Measurements from ENCODE around the gene SEMA5A.

SEMA5A gene

DNA sequence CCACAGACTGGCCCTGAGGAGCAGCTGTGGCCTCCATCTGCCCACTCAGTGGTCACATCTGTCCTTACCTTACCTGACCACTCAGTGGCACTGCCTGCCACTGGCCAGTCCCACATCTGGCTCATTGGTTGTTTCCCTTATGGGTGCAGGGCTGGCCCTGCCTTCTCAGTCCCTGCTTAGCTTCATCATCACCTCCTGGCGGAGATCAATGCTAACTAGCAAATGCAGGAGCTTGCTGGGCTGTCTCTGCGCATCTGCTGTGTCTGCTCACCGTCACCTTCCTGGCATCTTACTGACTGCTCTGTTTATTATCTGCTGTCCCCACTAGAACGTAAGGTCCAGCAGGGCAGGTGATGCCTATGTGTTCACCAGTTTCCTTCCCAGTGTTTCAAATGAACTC, 356.9 kb downstream of the SEMA5A start:
- no peak for DNase-seq (ENCODE audit: low read depth in 3 of 3, low spot score in 1 of 3)

DNA sequence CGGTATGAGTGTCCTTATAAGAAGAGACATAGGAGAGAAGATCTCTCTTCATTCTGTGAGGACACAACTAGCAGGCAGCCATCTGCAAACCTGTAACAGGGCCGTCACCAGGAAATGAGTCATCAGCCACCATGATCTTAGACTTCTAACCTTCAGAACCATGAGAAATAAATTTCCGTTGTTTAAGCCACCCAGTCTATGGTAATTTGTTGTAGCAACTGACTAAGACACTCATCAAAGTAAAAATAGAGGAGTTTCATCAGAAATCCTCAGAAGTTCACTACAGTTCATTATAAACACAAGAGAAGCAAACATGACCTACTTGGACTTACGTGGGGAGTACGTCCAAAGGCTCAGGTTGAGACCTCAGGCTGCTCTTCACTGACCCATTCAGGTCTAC, 357.7 kb downstream of the SEMA5A start:
- DNase-seq (ENCODE audit: low read depth in 3 of 3, low spot score in 1 of 3) = no peak

DNA sequence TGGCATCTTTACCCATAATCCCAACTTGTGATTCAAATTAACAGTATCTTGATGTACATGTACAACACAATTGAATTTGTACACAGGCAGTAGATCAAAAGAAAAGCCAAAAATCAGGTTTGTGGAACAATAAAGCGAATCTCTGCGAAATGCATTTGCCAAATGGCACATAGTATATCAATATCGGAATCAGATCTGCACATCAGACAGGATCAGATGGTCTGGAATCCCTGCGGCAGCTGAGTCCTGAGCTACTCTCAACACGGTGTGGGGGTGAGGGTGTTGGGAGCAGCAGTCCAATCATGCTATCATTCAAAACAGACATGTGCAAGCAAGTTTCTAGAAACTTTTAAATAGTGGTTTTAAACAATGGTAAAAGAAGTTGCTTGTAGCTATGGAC, 358.3 kb downstream of the SEMA5A start:
- DNase-seq (ENCODE audit: low read depth in 3 of 3, low spot score in 1 of 3) = no peak

DNA sequence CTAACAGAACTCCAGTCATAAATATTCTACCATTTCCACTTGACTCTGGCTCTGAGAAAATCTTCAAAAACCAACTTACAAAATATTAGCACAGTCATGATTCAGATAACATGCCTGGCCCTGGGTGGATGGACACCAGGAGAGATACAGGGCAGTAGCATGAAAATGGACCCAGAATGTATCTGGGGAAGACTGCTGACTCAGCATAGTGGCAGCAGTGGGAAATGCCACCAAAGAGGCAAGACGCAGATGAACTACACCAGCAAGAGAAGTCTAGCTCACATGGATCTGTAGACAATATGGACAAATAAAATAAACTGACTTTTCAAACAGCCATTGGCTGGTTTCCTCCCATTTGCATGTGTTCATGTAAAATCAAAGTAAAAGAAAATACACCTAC, 359.8 kb downstream of the SEMA5A start:
- DNase-seq (ENCODE audit: low read depth in 3 of 3, low spot score in 1 of 3) = no peak

DNA sequence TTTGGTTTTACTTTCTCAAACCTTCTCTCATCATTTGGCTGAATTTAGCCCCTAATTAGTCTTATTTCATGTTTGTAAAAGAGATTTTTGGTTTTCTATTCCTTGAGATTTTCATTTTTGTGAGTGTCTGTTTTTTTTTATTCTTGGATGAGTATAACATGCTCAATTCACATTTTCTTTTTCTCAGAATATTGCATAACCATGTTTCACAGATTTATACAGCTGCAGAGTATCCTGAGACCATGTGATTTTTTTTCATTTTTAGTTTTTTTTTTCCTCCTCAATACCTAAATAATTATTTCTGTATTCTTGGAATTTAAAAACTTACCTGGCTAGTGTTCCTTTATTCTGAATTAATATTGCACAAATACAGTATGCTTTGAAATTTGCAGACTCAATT, 361.9 kb downstream of the SEMA5A start:
- DNase-seq (ENCODE audit: low read depth in 3 of 3, low spot score in 1 of 3) = no peak

DNA sequence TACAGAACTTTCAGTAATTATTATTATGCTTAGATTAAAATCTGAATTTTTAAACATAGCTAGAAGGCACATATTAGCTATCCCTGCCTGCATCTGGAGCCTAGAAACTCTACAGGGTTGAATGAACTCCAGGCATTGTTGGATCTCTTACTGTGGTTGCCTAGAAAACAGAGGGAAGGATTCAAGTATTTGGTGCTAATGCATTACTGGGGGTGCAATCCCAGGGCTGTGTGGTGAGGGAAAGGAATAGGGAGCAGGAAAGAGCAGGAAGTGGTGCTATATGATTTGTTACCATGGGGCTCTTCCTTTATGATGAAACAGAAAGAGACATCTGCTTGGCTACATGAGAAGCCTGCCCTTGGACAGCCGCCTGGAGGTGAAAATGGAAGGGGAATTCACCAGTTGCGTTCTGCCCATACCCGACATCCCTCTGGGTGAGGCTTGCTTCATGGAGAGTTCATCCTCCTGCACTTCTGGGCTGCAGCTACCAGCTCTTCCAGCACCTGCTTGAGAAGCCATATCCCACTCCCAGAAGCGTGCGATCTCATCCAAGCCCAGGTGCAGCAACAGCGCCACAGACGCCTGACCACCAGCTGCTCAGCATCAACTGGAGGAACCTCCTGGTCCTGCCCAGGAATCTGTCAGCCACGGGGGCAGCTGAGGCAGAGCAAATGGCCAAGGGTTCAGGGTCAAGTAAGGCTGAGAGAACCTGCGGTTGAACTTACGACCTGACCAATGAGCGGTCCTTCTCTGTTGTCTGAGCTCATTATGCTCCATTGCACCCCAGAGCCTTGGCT, 362.8 kb downstream of the SEMA5A start:
- no peak for DNase-seq (ENCODE audit: low read depth in 3 of 3, low spot score in 1 of 3)

DNA sequence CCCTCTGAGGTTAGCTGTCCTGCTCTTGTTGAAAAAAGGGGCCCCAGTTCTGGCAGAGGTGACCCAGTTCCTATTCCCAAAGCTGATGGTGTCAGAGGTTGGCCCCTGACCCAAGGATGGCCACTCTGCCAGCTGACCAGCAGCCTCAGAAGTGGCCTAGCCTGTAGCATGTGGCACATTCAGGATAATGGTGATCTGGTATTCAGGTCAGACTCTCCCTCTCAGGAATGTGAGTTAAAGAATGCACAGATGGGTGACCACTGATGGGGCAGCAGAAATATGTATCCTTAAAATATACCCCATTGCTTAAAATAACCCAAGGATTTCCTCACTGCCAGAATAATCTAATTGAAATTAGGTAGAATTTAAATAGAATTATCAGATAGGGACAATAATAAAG, 369.2 kb downstream of the SEMA5A start:
- DNase-seq (ENCODE audit: low read depth in 3 of 3, low spot score in 1 of 3) = no peak

DNA sequence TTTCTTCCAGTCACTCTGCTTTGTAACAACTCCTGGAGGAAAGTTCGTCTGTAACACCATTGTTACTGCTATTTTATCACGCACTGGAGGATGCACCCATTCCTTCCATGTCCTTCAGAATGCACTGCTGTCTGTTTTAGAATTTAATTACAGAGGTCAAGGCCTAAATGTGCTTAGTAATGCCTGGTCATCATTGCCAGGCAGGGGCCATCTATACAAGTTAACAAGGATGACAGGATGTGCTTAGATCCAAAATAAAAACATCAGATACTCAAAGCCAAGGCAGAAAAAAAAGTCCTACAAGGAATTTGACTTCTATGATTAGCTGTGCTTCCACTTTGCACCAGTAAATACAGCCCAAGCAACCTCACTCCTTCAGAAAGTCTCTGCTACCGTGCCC, 371.4 kb downstream of the SEMA5A start:
- DNase-seq (ENCODE audit: low read depth in 3 of 3, low spot score in 1 of 3) = no peak

DNA sequence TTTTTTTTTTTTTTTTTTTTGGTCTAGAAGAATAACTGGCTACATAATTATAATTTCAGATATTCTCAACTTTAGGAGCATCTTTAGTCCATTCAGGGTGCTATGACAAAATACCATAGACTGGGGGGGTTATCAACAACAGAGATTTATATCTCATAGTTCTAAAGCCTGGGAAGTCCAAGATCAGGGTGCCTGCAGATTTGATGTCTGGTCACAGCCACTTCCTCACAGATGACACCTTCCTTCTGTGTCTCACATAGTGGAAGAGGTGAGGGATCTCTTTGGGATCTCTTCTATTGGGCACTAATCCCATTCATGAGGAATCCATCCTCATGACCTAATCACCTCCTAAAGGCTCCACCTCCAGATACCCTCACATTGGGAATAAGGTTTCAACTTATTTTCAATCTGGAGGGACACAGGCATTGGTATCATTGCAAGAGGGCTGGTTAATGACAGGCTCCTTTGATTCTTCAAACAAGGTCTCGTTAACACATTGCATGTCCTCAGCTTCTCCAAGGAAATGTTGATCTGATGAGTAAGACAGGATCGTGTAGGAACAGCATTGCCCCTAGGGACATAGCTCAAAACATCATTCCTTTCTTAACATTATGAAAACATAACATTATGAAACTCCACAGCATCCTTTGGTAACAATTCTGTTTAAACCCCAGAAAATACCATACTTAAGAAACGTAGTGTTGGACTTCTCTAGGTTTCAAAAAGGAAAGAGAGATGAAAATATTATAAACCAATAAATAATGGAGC, 372.4 kb downstream of the SEMA5A start:
- DNase-seq (ENCODE audit: low read depth in 3 of 3, low spot score in 1 of 3) = no peak

DNA sequence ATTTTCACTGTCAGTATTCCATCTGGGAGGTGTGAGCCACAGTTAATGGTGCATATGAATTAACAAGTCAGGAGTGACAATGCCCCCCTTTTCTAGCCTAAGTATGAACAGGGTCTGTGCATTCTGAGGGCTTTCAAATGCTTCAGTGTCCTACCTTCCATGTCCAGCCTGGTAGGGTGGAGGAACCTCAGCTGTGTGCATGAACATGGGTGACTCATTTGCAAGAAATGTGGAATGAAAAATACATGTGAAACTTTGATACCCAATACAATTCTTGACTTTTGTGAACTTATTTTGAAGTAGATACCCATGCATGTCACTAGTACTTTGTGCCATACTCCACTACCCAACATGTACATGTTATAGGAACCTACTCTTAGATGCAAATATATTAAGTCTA, 375.8 kb downstream of the SEMA5A start:
- no peak for DNase-seq (ENCODE audit: low read depth in 3 of 3, low spot score in 1 of 3)

DNA sequence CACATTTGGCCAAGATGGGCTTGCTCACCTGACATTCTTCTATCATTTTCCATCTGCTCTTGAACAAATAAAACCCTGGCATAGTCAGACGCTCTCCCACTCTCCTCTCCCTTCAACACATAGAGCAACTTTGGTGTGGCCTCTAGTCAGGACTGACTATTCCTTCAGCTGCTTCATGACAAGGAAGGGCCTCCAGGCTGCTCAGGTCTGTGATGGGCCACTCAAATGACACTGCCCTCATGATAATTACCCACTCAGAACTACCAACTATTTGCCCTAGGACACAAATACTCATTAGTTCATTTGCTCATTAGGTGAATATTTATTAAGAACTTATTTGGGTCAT, 376.3 kb downstream of the SEMA5A start:
- DNase-seq (ENCODE audit: low read depth in 3 of 3, low spot score in 1 of 3) = no peak

DNA sequence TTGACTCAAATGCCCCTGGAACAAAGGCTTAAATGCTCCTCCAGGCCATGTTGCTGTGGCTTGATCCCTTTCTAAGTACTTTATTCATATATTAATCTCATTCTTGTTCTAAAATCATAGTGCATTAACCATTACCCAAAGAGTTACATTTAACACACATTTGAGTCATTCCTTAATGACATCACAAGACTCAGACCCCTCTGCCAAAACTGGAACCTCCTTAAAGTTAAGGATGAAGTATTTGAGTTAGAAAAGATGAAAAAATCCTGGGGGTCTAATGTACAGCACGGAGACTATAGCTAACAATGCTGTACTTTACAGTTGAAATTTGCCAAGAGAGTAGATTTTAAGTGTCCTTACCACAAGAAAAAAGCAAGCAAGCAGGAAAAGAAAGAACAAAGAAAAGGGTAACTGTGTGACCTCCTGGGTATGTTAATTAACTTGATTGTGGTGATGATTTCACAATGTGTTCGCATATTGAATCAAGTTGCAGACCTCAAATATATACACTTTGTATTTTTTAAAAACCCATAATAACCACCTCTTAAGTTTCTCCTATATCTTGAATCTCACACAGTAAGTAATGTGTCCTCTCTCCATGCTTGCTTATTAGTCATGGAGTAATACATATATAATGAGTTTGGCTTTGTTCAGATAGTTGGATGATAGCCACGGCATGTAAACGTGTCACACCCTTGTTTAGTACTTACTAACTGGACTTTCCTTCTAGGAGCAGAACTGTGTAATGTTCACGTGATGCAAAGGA, 376.9 kb downstream of the SEMA5A start:
- DNase-seq (ENCODE audit: low read depth in 3 of 3, low spot score in 1 of 3) = no peak

DNA sequence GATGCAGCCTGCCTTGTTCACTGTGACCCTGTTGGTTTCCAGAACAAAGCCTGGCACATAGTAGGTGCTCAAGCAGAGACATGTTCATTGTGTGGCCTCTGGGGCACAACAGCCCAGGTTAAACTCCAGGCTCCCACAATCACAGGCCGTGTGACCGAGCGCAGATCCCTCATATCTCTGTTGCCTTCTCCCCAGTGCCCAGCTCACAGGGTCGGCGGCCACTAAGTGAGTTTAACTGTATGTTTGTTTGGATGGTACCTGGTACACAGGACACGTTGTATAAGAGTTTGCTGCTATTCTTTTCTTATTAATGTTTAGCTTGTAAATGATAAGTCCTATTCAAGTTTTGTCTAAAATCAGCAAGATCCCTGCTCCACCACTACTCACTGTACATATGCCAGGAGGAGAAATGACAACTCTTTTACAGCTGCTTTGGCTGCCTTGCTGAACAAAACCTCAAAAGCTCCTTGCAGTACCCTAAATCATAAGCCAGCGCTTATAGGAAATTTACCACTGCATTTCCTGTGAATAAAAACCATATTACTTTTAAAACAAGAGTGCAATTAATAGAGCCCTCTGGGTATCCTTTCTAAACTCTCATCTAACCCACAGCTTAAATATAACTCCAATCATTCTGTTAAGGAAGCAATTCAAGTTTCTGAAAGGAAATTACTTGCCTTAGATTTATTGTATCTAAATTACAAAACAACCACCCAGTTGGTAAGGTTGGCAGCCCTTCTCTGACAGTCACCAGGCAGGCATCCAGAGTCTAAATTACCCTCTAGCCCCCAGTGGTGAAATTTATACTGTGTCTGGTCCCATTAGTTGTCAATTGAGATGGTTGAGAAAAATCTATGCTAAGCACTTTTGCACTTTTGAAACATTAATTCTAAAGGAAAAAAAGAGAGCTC, 379.4 kb downstream of the SEMA5A start:
- DNase-seq (ENCODE audit: low read depth in 3 of 3, low spot score in 1 of 3) = no peak

DNA sequence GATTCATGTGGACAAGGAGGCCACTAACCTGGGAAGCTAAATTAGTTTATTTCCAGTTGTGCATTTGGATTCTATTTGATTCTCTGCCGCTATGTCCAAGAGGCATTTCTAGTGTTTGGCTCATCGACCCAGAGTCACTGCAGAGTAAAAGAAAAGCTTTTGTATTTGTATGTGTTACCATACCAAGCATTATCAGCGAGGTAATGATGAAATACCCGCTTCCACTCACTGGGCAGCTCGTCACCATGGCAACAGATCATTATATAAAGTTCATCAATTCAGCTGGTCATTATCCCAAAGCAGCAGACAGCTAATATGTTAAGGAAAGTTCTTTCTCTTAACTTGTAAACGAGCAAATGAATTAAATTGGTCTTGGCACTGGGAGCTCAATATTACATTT, 380.3 kb downstream of the SEMA5A start:
- DNase-seq (ENCODE audit: low read depth in 3 of 3, low spot score in 1 of 3) = no peak

DNA sequence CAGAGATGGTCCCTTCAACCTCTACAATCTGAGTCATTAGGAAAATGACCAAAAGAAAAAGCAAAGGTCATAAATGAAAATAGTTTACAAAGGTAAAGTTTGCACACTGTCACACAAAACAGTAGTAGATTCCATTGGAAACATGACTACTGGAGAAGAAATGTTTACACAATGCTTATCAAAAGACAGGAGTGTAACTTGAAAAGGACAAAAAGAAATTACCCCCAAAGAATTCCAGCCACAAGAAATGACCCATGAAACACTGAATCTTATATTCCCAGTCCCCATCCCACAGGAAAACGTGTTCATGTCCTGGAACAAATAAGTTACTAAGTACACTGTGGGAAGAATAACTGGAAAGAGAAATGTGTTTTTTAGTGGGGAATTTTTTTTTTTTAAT, 385.1 kb downstream of the SEMA5A start:
- DNase-seq (ENCODE audit: low read depth in 3 of 3, low spot score in 1 of 3) = no peak

DNA sequence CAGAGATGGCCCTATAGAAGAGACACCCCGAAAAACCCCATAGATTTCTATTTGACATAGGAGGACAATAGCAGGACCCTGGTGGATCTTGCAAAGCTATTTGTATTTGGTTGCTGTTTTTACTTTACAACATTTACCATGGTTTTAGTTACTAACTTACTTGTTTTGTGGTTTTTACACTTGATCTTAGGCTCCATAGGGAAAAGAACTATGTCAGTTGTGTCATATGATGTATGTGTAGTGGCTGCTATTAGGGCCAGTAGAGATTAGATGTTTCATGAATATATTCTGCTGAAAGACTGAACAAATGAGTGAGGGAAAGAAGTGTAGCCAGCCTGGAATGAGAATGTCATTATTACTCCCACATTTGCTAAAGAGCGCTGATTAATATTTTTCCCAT, 388.1 kb downstream of the SEMA5A start:
- no peak for DNase-seq (ENCODE audit: low read depth in 3 of 3, low spot score in 1 of 3)

DNA sequence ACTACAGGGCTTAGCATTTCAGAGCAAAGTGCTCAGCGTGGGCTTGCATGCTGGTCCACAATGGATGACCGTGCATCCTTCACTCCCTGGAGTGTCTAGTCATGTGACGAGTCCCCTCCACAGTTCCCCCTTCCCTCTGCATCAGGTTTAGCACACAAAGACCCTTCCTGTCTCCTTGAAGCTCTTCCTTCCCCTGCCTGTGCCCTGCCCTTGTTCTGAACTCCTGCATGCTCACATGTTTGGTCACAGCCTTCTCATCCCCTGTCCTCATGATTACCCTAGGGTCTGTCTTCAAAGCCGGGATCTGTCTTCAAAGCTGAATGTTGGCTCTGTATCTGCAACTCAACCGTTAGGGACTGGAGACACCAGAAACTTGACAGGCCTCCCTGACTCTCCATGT, 388.9 kb downstream of the SEMA5A start:
- no peak for DNase-seq (ENCODE audit: low read depth in 3 of 3, low spot score in 1 of 3)

DNA sequence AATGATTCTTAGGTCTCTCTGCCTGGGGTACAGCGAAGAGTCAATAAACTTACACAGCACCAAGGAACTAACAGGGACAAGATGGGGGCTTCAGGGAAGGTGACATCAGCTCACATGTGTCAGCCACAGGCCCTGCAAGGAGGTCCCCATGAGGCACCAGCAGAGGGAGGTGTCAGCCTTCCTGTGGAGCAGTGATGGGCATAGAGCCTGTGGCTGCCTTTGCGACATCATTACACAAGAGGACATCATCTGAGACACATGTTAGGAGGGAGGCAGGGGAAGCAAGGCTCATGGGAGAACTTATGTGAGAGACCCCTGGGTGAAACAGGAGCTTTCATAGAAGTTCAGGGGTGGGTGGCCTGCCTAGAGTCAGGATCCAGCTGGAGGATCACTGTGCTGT, 389.6 kb downstream of the SEMA5A start:
- no peak for DNase-seq (ENCODE audit: low read depth in 3 of 3, low spot score in 1 of 3)

DNA sequence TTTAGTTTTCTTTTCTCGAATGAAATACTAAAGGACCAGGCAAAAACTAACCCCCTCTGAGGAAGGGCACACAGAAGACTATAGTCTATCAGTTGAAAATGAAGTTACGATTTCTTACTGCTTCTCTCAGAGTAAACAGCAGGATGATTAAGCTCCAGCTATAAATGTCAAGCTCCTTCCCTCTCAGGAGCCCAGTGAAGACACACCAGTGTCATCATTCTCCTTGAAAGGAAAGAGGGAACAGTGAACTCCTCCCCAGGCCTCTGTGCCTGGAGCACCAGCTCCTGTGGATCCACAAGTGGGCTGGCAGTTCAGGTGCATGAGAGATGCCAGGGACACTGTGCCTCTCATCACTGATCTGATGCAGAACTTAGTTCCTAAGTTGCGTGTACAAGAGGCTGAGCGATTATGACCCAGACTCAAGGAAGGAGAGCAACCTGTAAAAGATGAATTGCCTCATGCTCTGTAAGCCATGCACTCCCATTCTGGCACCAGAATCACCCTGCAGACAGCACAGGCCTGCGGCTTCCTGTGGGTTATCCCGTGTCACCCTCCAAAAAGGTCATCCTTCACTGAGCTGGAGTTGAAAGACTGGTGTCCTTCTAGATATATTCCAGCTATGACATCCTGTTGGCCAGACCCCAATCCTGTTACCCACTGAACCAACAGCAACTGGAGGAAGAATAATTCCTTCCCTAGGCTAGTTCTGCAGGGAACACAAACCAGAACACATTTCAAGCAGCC, 394.0 kb downstream of the SEMA5A start:
- DNase-seq (ENCODE audit: low read depth in 3 of 3, low spot score in 1 of 3) = no peak

DNA sequence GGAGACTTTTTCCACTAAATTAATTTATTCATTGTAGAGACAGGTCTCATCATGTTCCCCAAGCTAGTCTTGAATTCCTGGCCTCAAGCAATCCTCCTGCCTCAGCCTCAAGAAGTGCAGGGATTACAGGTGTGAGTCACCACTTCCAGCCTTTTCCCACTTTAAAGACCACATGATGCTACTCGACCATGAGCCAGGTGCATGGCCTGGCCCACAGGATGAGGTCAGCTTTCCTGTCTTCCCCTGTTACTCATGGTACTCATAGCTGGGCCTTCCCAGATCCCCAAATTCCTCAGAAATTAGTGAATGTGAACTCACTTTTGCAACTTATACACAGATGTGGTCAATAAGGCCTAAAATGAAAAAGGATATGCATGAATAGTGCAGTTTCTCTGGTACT, 395.9 kb downstream of the SEMA5A start:
- no peak for DNase-seq (ENCODE audit: low read depth in 3 of 3, low spot score in 1 of 3)

Data from stimulated activated CD4-positive, alpha-beta T cell treated with anti-CD3 and anti-CD28 coated beads, TNF-alpha, amount 100 ng/mL, for 1 hour (primary cell).